IPS-18c (cell line): Measurements from ENCODE around the gene C20orf204.
A peak's percentile ranks its signal among the peaks of the same experiment; 100 is the strongest.

Source experiments
- H3K4me3 ChIP-seq: 2 replicates; pipeline ENCODE4 v1.7.0; 2013; ENCODE audit warnings: low read depth, mild to moderate bottlenecking, low read length, moderate library complexity; ENCODE audit not compliant: insufficient read depth
- H3K9me3 ChIP-seq: one replicate; pipeline ENCODE4 v1.6.1; 2013; ENCODE audit warnings: mild to moderate bottlenecking, low read length, moderate library complexity; ENCODE audit not compliant: control insufficient read depth, insufficient read depth

C20orf204 gene

DNA sequence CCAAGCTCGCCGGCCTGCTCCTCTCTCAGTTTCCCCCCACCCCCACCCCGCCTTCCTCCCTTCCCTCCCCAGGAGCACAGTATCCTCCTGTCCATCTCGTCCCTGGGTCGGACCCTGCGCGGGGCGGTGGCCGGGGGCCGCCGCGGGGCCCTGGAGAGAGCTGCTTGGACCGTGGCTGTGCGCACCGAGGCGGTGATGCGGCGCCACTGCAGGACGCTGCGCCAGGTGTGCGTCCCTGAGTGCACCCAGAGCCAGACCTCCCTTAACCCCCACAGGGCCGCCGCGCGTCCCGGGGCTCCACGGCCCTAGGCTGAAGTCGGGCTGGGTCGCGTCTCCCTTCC lies 2.2 kb downstream of the C20orf204 start:
- Histone ChIP-seq H3K9me3 (no peaks in the 10 kb centered on the region), H3K4me3 (peak overlapping the region; percentile 71)

DNA sequence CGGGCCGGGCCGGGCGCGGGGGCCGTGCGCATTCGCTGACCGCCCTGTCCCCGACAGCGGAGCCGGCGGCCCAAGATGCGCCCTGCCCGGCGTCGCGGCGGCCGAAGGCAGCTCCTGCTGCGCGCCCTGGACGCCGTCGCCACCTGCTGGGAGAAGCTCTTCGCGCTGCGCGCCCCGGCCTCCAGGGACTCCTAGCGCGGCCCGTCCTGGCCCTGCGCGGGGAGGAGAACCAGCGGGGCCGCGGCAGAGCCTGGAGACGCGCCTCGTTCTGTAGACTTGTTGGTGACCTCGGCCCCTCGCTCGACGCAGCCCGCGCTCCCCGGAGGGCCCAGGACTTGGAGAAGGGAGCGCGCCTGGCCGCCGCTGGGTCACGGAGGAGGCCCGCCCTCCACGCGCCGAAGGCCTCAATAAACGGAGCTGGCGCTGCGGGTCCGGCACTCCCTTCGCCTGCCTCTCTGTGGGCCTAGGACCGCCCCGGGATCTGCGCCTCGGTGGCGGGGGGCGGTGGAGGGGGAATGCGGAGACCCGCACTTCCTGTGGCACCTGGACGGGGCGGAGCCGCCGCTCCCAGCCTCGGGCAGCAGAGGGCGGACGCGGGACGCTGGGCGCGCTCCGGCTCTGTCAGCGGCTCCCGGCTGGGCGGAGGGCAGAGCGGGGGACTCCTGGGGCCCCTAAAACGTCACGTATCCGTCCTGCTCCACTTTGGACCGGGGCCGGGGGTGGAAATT lies 2.7 kb downstream of the C20orf204 start:
- Histone ChIP-seq H3K9me3 (no peaks in the 10 kb centered on the region), H3K4me3 (peak overlapping the region; percentile 71)

- Histone ChIP-seq H3K9me3 (no peaks in the 10 kb centered on the region), H3K4me3 (peak overlapping the region; percentile 71; the same call in 1 of the 2 replicates)
Measured at GRCh38 chr20:64039293-64040160, 3.5 kb downstream of the C20orf204 start.

- Histone ChIP-seq H3K9me3 (no peaks in the 10 kb centered on the region), H3K4me3 (no peak overlapping the region)
Measured at GRCh38 chr20:64040231-64041039, 4.5 kb downstream of the C20orf204 start.

- Histone ChIP-seq H3K9me3 (no peaks in the 10 kb centered on the region), H3K4me3 (no peak overlapping the region)
Measured at GRCh38 chr20:64041040-64041780, 5.2 kb downstream of the C20orf204 start.

DNA sequence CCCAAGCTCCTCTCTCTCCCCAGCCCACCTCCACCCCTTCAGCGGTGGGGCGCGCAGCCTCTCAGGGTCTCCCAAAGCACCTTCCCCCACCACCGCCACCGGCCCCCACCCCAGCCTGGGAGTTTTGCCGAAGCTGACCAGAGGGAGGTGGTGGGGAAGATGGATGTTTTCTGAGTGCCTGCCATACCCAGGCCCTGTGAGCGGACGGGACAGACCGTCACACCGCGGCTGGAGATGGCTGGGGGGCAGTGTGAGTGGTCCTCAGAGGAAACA lies 5.7 kb downstream of the C20orf204 start:
- Histone ChIP-seq H3K4me3 (no peak overlapping the region), H3K9me3 (no peaks in the 10 kb centered on the region)

GRCh38 chr20:64042054-64042781 lies 6.2 kb downstream of the C20orf204 start:
- Histone ChIP-seq H3K4me3 (peak overlapping the region; percentile 49), H3K9me3 (no peaks in the 10 kb centered on the region)

DNA sequence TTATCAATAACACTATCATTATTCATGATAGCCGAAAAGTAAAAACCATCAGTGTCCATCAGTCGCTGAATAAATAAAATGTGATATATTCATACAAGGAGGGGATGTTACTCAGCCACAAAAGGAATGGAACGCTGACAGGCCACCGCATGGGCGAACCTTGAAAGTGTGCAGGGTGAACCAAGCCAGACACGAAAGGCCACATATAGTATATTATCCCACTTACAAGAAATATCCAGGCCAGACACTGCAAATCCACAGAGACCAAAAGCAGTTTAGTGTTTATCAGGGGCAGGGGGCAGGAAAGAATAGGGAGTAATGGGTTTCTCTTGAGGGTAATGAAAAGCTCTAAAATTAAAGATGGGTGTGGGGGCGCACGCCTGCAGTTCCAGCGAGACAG lies 7.8 kb downstream of the C20orf204 start:
- Histone ChIP-seq H3K4me3 (no peak overlapping the region), H3K9me3 (peaks cover 2% of the 10 kb centered on the region)

DNA sequence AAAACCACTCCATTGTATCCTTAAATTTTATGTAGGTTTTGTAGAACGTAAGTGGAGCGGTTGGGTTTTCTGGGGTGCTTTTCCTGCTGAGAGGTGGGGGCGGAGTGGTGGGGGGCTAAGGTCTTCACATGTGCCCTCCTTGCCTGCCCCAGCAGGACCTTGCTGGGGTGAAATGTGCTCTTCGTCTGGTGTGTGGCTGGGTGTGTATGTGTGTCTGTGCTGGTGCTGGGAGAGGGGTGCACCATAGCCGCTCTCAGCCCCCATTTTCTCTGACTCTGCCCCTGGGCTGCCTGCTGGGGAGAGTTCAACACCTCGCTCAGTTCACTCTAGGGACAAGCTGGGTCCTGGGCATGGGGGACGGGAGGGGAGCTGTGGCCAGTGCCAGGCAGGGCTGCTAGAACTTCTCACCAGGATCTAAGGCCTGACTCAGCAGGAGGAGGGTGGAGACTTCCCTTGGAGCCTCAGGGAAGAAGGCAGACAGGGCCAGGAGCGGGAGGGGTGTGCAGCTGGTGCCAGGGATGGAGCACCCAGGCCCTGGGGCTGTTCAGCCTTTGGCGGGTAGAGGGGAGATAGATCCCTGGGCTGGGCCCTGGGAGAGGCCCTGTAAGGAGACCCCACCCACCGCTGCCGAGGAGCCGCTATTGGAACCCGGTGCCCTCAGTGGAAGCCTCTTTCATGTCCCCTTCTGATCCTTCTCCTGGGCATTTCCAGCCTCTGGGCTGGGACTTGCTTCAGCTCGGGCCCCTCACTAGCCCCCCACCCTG lies 8.7 kb downstream of the C20orf204 start:
- H3K4me3 ChIP-seq: no peak overlapping the region

GRCh38 chr20:64045346-64046011 lies 9.5 kb downstream of the C20orf204 start:
- H3K4me3 ChIP-seq: no peak overlapping the region
- H3K9me3 ChIP-seq: peaks cover 2% of the 10 kb centered on the region

More for the DNA sequence above, 8.7 kb downstream of the C20orf204 start:
- peaks cover 2% of the 10 kb centered on the region for H3K9me3 ChIP-seq

DNA sequence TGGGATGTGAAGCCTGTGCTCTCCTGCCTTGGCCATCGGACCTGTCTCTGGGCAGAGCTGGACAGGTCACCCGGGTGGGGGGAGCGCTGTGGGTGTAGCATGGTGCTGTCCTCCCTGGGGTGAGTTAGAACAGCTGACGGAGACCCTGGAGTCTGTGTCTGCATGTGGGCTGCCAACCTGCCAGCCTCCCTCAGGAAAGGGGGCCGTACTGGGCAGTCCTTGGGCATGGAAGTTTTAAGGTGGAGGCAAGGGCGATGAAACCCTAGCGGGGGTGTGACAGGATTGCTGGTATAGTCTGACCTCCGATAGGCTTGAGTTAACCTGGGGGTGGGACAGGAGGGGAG lies 11.0 kb downstream of the C20orf204 start:
- no peak overlapping the region for H3K4me3 ChIP-seq
- peaks cover 2% of the 10 kb centered on the region for H3K9me3 ChIP-seq

DNA sequence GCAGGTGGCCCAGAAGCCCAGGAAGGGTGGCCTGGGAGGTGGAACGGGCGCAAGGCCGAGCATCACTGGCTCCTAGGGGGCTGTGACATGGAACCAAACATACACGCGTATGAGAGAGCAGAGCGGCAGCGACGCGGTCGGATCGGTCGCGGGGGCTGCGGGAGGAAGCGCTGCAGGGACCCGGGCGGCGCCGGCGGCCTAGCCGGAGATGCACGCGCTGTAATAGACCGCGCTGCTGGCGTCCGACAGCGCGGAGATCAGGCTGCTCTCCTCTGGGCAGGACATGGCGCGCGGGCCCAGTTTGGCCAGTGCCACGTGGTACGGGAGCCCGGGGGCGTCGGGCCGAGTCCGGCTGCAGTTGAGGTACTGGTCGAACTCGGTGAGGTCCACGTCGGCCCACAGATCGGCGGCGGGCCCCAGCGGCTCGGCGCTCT lies 12.0 kb downstream of the C20orf204 start:
- Histone ChIP-seq H3K4me3 (peak overlapping the region; percentile 38), H3K9me3 (peaks cover 2% of the 10 kb centered on the region)

GRCh38 chr20:64048402-64049044 lies 12.5 kb downstream of the C20orf204 start:
- peaks cover 2% of the 10 kb centered on the region for H3K9me3 ChIP-seq
- H3K4me3 ChIP-seq: peak overlapping the region; percentile 38

- H3K9me3 ChIP-seq: peaks cover 2% of the 10 kb centered on the region
Measured at GRCh38 chr20:64049060-64049877, 13.3 kb downstream of the C20orf204 start, which contains the start of gene SOX18. SOX18 (minus strand) TSS chr20:64049639; CDS start chr20:64049516, 123 bp downstream.

More at GRCh38 chr20:64049060-64049877, 13.3 kb downstream of the C20orf204 start, which contains the start of gene SOX18:
- H3K4me3 ChIP-seq: peak within 1 kb of the TSS; percentile 38
